ENCODE data around the gene CABP1. TPM values are rescaled to one million over a fixed set of nuclear protein-coding genes. Genes with fewer than 3 reads are reported as not detected.

CABP1 gene
- total and polyA plus RNA-seq, 7 donors = 0.60 to 1.8 (median 1.6) TPM

DNA sequence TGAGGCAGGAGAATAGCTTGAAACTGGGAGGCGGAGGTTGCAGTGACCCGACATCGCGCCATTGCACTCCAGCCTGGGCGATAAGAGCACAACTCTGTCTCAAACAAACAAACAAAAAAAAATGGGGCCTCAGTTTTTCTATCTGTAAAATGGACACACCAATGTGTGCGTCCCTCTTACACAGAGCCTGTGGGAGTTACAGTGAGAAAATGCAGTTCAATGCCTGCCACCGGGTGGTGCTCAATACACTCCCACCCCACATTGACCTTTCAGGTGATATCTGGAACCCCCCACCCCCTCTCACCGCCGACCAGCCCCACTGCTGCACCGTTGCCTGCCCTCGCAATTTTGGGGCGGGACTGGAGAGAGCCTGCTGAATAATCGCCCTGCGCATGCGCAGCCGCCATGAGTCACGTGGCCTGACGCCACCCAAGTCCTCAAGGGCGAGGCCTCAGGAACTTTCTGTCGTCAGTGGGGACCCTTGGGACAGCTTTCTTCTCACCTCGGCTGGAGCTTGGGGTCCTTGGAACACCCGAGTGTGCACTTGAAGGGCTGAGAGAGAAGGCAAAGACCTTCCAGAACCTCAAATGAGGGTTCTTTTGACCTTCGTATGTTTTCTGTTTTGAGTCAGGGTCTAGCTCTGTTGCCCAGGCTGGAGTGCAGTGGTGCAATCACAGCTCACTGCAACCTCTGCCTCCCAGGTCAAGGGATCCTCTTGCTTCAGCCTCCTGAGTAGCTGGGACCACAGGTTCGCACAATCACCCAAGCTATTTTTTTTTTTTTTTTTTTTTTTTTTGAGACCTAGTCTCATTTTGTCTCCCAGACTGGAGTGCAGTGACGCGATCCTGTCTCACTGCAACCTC lies 14.6 kb upstream of the CABP1 start:
- H3K27ac ChIP-seq = no peak overlapping the region
- no peaks in the 10 kb centered on the region for H3K36me3 ChIP-seq
- WGBS, 2 donors = 76 to 83% methylated on average over 26 of the region's 26 CpGs
- H3K4me3 ChIP-seq = no peak overlapping the region
- H3K4me1 ChIP-seq = no peaks in the 10 kb centered on the region
- TF ChIP-seq POLR2A (IDR thresholded peaks at IDR 0.05) (no peak), POLR2AphosphoS5 (IDR thresholded peaks at IDR 0.05) (no peak), EP300 (IDR thresholded peaks at IDR 0.05) (no peak)
- TF ChIP-seq, protein P1, sequence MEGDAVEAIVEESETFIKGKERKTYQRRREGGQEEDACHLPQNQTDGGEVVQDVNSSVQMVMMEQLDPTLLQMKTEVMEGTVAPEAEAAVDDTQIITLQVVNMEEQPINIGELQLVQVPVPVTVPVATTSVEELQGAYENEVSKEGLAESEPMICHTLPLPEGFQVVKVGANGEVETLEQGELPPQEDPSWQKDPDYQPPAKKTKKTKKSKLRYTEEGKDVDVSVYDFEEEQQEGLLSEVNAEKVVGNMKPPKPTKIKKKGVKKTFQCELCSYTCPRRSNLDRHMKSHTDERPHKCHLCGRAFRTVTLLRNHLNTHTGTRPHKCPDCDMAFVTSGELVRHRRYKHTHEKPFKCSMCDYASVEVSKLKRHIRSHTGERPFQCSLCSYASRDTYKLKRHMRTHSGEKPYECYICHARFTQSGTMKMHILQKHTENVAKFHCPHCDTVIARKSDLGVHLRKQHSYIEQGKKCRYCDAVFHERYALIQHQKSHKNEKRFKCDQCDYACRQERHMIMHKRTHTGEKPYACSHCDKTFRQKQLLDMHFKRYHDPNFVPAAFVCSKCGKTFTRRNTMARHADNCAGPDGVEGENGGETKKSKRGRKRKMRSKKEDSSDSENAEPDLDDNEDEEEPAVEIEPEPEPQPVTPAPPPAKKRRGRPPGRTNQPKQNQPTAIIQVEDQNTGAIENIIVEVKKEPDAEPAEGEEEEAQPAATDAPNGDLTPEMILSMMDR (IDR thresholded peaks at IDR 0.05) = no peak
- H3K9me3 ChIP-seq = no peaks in the 10 kb centered on the region
- H3K27me3 ChIP-seq = peaks cover 0 to 6% (median 0%) of the 10 kb centered on the region in 3 donors
- no peak for DNase-seq
- intact Hi-C loops (cut with DNase I) = no loop called here

DNA sequence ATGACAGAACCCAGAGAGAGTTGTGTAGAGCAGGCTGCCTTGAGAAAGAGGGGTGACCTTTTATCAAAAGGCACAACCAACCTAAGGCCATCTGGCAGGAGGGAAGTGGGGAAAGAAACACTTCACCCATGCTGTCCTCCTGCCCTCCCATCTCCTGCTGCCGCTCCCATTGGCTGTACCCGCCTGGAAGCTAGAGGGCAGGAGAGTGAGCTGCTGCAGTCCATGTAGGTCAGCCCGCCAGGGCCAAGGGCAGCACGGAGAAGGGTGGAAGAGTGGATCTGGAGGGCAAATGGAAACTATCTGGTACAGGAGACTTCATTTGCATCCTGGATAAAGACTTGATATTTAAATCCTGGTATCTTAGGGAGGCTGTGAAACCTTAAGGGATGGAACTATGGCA lies 11.5 kb upstream of the CABP1 start:
- no peaks in the 10 kb centered on the region for H3K9me3 ChIP-seq
- intact Hi-C loops (cut with DNase I) = no loop called here
- TF ChIP-seq POLR2A (IDR thresholded peaks at IDR 0.05) (no peak), EP300 (IDR thresholded peaks at IDR 0.05) (no peak), POLR2AphosphoS5 (IDR thresholded peaks at IDR 0.05) (no peak)
- TF ChIP-seq, protein P1 (IDR thresholded peaks at IDR 0.05) = no peak
- DNase-seq = no peak
- H3K4me1 ChIP-seq = no peaks in the 10 kb centered on the region
- peaks cover 0 to 4% (median 0%) of the 10 kb centered on the region in 3 donors for H3K27me3 ChIP-seq
- no peak overlapping the region for H3K27ac ChIP-seq
- H3K36me3 ChIP-seq = no peaks in the 10 kb centered on the region
- WGBS, 2 donors = 35 to 55% methylated on average over 4 of the region's 4 CpGs
- no peak overlapping the region for H3K4me3 ChIP-seq

DNA sequence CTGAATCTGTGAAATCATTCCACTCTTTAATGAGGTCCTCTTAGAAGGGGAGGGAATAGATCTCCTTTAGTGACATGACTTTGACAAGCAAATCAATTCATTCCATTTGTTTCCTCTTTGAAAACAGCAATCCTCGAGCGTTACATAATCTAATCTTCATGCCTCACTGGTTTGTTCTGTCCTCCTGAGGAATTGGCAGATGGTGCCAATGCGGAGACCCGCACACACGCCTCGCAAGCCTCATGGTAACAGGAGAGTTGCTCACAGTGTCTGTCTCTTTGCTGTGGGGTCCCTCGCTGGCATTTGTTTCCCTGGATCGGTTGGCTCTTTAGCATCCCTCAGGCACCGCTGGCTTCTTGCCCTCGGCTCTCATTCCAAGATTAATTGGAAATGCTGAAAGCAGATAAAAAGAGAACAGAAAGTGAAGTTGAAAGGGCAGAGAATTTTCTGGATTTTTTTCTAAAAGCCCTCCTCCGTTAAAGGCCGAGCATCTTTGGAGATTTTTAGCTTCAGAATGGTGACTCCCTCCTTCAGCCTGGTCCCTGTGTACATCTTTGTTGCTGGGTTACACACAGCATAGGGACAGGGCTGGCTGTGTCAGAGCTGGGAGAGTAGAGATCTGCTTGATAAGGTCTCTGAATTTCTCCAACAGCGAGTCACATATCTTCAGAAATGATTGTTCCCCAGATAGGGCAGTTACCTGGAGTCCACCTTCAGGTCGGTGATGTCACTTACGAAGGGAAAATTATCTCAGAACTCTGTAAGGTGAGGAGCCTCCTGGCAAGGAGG lies 10.1 kb upstream of the CABP1 start:
- TF ChIP-seq, protein P1 (IDR thresholded peaks at IDR 0.05) = no peak
- H3K27ac ChIP-seq = no peak overlapping the region
- H3K36me3 ChIP-seq = no peaks in the 10 kb centered on the region
- WGBS, 2 donors = 89 to 90% methylated on average over 15 of the region's 15 CpGs
- intact Hi-C loops (cut with DNase I) = no loop called here
- no peak for DNase-seq
- H3K9me3 ChIP-seq = no peaks in the 10 kb centered on the region
- peaks cover 0 to 4% (median 0%) of the 10 kb centered on the region in 3 donors for H3K27me3 ChIP-seq
- H3K4me1 ChIP-seq = no peaks in the 10 kb centered on the region
- no peak overlapping the region for H3K4me3 ChIP-seq

DNA sequence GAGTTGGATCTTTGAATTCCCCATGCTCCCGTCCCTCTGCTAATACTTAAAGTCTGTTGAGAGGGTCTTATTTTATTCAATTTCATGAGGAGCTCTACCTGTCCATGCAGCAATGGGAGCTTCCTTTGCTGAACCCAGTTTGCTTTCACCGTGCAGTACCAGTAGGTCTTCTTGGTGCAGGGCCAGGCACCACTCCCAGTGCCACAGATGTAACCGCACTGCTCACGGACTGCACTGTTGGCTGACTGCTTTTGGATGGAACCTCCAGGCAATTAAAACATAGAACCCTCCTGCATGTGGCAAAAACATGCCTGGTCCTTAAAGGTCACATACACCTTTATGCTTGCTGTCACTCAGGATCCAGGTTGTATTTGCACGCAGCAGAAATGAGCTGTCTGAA lies 9.3 kb upstream of the CABP1 start:
- TF ChIP-seq, protein P1 (IDR thresholded peaks at IDR 0.05) = no peak
- H3K27me3 ChIP-seq = peaks cover 0 to 4% (median 0%) of the 10 kb centered on the region in 3 donors
- intact Hi-C loops (cut with DNase I) = no loop called here
- H3K9me3 ChIP-seq = no peaks in the 10 kb centered on the region
- no peak overlapping the region for H3K4me3 ChIP-seq
- DNase-seq = no peak
- H3K36me3 ChIP-seq = no peaks in the 10 kb centered on the region
- WGBS, 2 donors = 52 to 68% methylated on average over 5 of the region's 5 CpGs
- no peak overlapping the region for H3K27ac ChIP-seq
- no peaks in the 10 kb centered on the region for H3K4me1 ChIP-seq
